Epithelial cell of proximal tubule (primary cell): Measurements from ENCODE around the gene SH3RF3. TPM values are rescaled to one million over a fixed set of nuclear protein-coding genes. Genes with fewer than 3 reads are reported as not detected.

Source experiments
- DNase-seq: peaks from one replicate; pipeline ENCODE4 v3.0.0-alpha.2; 2011; ENCODE audit warnings: low read depth
- H3K4me3 ChIP-seq: 2 replicates; pipeline ENCODE4 v1.5.1; 2011; ENCODE audit warnings: low read depth, mild to moderate bottlenecking, low read length
- total RNA-seq: library from RNA; depleted of rRNA; stranded (reverse); fragments of >200 nt; gene quantifications from 2 replicates; pipeline ENCODE4 v1.2.3, GENCODE V29; 2015
- TF ChIP-seq, protein P1 (sequence below): conservative IDR thresholded peaks from 2 replicates; pipeline ENCODE4 v1.5.1; 2012; ENCODE audit warnings: low read depth, mild to moderate bottlenecking, low read length

Gene SH3RF3
- total RNA-seq, 1 donor from 2014 or later = 1.7 TPM

DNA sequence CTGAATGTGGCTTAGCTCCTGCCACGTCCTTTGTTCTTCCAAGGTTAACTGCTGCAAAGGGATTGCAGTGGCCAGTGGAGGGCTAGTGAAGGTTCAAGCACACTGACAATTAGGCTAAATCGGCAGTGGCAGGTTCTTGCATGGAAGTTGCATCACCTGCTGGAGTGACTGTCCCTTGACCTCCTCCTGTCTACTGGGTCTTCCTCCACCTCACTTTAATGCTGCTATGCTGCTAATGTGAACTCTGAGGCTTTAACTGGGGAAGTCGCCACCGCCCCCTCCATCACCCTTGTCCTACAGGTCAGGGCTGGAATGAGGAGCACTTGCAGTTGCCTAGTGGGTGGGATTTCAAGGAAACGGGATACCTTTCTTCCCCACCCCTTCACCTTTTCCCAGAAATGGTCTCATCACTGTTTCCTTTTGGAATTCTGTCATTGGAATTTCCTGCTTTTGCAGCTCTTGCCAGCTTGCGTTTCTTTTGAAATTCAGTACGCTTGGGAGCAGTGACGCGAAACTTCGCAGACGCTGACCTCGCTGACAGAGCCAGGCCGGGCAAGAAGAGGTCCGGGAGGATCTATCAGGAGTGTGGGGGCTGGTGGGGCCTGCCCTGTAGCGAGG, 150.3 kb downstream of the SH3RF3 start:
- DNase-seq = no peak
- H3K4me3 ChIP-seq = no peak overlapping the region
- TF ChIP-seq, protein P1, sequence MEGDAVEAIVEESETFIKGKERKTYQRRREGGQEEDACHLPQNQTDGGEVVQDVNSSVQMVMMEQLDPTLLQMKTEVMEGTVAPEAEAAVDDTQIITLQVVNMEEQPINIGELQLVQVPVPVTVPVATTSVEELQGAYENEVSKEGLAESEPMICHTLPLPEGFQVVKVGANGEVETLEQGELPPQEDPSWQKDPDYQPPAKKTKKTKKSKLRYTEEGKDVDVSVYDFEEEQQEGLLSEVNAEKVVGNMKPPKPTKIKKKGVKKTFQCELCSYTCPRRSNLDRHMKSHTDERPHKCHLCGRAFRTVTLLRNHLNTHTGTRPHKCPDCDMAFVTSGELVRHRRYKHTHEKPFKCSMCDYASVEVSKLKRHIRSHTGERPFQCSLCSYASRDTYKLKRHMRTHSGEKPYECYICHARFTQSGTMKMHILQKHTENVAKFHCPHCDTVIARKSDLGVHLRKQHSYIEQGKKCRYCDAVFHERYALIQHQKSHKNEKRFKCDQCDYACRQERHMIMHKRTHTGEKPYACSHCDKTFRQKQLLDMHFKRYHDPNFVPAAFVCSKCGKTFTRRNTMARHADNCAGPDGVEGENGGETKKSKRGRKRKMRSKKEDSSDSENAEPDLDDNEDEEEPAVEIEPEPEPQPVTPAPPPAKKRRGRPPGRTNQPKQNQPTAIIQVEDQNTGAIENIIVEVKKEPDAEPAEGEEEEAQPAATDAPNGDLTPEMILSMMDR = no peak

DNA sequence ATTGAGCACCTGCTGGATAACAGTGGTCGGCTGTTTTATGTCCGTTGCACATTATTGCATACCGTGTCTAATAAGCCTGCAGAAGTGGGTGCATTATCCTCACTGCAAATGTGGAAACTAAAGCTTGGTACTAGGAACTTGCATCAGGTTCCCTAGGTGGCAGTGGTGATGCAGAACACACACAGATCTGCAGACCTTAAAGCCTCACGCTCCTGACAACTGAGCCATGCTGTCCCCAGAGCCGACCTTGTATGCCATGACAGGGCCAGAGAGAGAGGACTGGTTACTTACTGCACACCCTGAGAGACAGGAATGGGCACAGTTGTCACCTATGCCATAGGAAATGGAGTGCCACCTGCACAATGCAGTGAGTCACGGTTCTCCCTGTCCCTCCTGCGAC, 151.8 kb downstream of the SH3RF3 start:
- no peak overlapping the region for H3K4me3 ChIP-seq
- no peak for DNase-seq
- TF ChIP-seq, protein P1 = peak; percentile 20

DNA sequence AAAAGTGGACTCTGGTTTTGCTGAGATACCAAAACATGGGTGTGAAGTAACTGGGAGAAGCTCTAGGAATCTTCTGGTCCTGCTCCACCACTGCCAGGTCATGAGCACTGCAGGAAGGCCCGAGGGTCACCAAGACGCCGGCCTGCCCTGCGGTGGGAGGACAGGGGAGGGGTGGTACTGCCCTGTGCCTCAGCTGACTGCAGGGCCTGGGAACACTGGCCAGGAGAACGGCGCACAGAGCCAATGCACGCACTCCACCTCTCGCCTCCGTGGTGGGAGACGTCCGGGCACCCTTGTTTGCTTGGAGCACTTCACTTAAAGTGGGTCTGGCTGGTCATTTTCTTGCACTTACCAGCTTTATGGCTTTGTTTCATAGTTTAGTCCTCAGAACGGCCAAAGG, 153.4 kb downstream of the SH3RF3 start:
- TF ChIP-seq, protein P1 = no peak
- DNase-seq = no peak
- no peak overlapping the region for H3K4me3 ChIP-seq

- TF ChIP-seq, protein P1 = no peak
- DNase-seq = no peak
- no peak overlapping the region for H3K4me3 ChIP-seq
Observed at GRCh38 chr2:109282865-109283264, 153.9 kb downstream of the SH3RF3 start.

GRCh38 chr2:109284826-109285225, 155.8 kb downstream of the SH3RF3 start:
- H3K4me3 ChIP-seq = no peak overlapping the region
- DNase-seq = no peak
- TF ChIP-seq, protein P1 = no peak

DNA sequence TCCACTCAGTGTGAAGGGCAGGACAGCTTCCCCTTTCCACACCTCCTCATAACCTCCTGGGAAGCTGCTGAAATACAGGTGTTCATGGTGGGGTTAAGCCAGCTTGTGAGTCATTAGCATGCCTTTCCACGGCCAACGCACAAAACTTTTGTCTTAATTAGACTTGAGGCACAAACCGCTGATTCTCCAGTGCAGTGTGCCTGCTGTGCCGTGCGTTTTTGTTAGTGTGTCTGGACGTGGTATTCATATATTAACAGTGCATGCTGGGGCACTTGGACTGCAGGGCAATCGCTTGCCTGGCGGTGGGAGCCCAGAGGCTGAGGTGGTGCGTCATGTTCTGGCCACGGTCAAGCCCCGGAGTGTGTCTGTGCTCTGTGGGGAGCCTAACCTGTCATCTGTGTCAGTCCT, 156.2 kb downstream of the SH3RF3 start:
- TF ChIP-seq, protein P1 = no peak
- no peak for DNase-seq
- no peak overlapping the region for H3K4me3 ChIP-seq

- no peak overlapping the region for H3K4me3 ChIP-seq
- TF ChIP-seq, protein P1 = no peak
- DNase-seq = no peak
Observed at GRCh38 chr2:109287413-109287812, 158.4 kb downstream of the SH3RF3 start.
